Measurements from ENCODE around the gene SPATC1L. TPM values are rescaled to one million over a fixed set of nuclear protein-coding genes. Genes with fewer than 3 reads are reported as not detected.
"Not testable (repeated sequence)": the region's sequence is repeated elsewhere in the genome, so short reads cannot be mapped to it uniquely, and the experiment has no call there.

Gene SPATC1L
- polyA plus RNA-seq, 3 donors: 3.3 to 6.7 (median 5.8) TPM

- no peak overlapping the region for H3K27ac Mint-ChIP-seq
- WGBS (ENCODE audit: insufficient coverage): 93% methylated on average over 5 of the region's 8 CpGs
Observed at GRCh38 chr21:46203203-46203600, 18.9 kb upstream of the SPATC1L start.

GRCh38 chr21:46202592-46203202 lies 18.4 kb upstream of the SPATC1L start:
- Mint-ChIP-seq H3K9me3 (no peaks in the 10 kb centered on the region), H3K36me3 (peaks cover 40 to 45% of the 10 kb centered on the region in 2 donors), H3K4me3 (no peak overlapping the region), H3K4me1 (no peaks in the 10 kb centered on the region), H3K27me3 (ENCODE audit: low read depth in 3 of 3) (peaks cover 0 to 3% (median 0%) of the 10 kb centered on the region in 3 donors), H3K27ac (no peak overlapping the region)
- WGBS (ENCODE audit: insufficient coverage): 80% methylated on average over 1 of the region's 6 CpGs
- peaks cover 2 to 49% of the 10 kb centered on the region in 2 donors for H3K36me3 ChIP-seq (replicated peaks in 1 of 2; ENCODE audit: control insufficient read depth in 1 of 2, insufficient read depth in 2 of 2, low read length in 2 of 2)
- H3K9ac ChIP-seq (ENCODE audit: insufficient read depth, low read length, poor library complexity, severe bottlenecking): no peak overlapping the region
- no peak overlapping the region for H3K4me3 ChIP-seq (replicated peaks in 1 of 3; ENCODE audit: low read depth in 2 of 3, low read length in 3 of 3)
- TF ChIP-seq CTCF (IDR thresholded peaks at IDR 0.05): no peak
- H3K27me3 ChIP-seq (ENCODE audit: control insufficient read depth in 2 of 2, insufficient read depth in 2 of 2, low read length in 2 of 2): no peaks in the 10 kb centered on the region
- H4K20me1 ChIP-seq (ENCODE audit: insufficient read depth, low read length): no peaks in the 10 kb centered on the region
- intact Hi-C loops (cut with micrococcal nuclease): no loop called here
- H3K4me2 ChIP-seq (replicated peaks; ENCODE audit: extremely low read depth, low read length, poor library complexity, severe bottlenecking): no peak overlapping the region
- H3K4me1 ChIP-seq (ENCODE audit: control insufficient read depth in 1 of 2, insufficient read depth in 2 of 2, low read length in 2 of 2): no peaks in the 10 kb centered on the region
- H3K27ac ChIP-seq (ENCODE audit: low read depth in 1 of 2, low read length in 2 of 2): no peak overlapping the region
- no peak for DNase-seq
- H2AFZ ChIP-seq (ENCODE audit: insufficient read depth, low read depth, low read length, poor library complexity, severe bottlenecking): no peak overlapping the region
- no peaks in the 10 kb centered on the region for H3K79me2 ChIP-seq (ENCODE audit: insufficient read depth, low read length)
- H3K9me3 ChIP-seq (replicated peaks in 1 of 2; ENCODE audit: control insufficient read depth in 1 of 2, insufficient read depth in 1 of 2, low read length in 2 of 2): no peaks in the 10 kb centered on the region

More at GRCh38 chr21:46203203-46203600, 18.9 kb upstream of the SPATC1L start:
- Mint-ChIP-seq H3K36me3 (peaks cover 39 to 47% of the 10 kb centered on the region in 2 donors), H3K9me3 (no peaks in the 10 kb centered on the region), H3K4me3 (no peak overlapping the region), H3K27me3 (ENCODE audit: low read depth in 3 of 3) (peaks cover 0 to 3% (median 0%) of the 10 kb centered on the region in 3 donors), H3K4me1 (no peaks in the 10 kb centered on the region)
- Histone ChIP-seq H3K9me3 (replicated peaks in 1 of 2; ENCODE audit: control insufficient read depth in 1 of 2, insufficient read depth in 1 of 2, low read length in 2 of 2) (no peaks in the 10 kb centered on the region), H3K4me1 (ENCODE audit: control insufficient read depth in 1 of 2, insufficient read depth in 2 of 2, low read length in 2 of 2) (no peaks in the 10 kb centered on the region), H3K79me2 (ENCODE audit: insufficient read depth, low read length) (no peaks in the 10 kb centered on the region), H3K4me2 (replicated peaks; ENCODE audit: extremely low read depth, low read length, poor library complexity, severe bottlenecking) (no peak overlapping the region), H3K9ac (ENCODE audit: insufficient read depth, low read length, poor library complexity, severe bottlenecking) (no peak overlapping the region), H3K4me3 (replicated peaks in 1 of 3; ENCODE audit: low read depth in 2 of 3, low read length in 3 of 3) (no peak overlapping the region), H3K27ac (ENCODE audit: low read depth in 1 of 2, low read length in 2 of 2) (no peak overlapping the region), H3K36me3 (replicated peaks in 1 of 2; ENCODE audit: control insufficient read depth in 1 of 2, insufficient read depth in 2 of 2, low read length in 2 of 2) (peaks cover 2 to 49% of the 10 kb centered on the region in 2 donors), H2AFZ (ENCODE audit: insufficient read depth, low read depth, low read length, poor library complexity, severe bottlenecking) (no peak overlapping the region), H3K27me3 (ENCODE audit: control insufficient read depth in 2 of 2, insufficient read depth in 2 of 2, low read length in 2 of 2) (no peaks in the 10 kb centered on the region), H4K20me1 (ENCODE audit: insufficient read depth, low read length) (no peaks in the 10 kb centered on the region)
- no peak for TF ChIP-seq CTCF (IDR thresholded peaks at IDR 0.05)
- intact Hi-C loops (cut with micrococcal nuclease): no loop called here
- no peak for DNase-seq

GRCh38 chr21:46200877-46201803 lies 16.9 kb upstream of the SPATC1L start:
- H3K36me3 Mint-ChIP-seq: peaks cover 42 to 50% of the 10 kb centered on the region in 2 donors
- 100% methylated on average over 1 of the region's 8 CpGs for WGBS (ENCODE audit: insufficient coverage)

More at GRCh38 chr21:46200877-46201803, 16.9 kb upstream of the SPATC1L start:
- DNase-seq; H3K4me3 ChIP-seq (replicated peaks in 1 of 3; ENCODE audit: low read depth in 2 of 3, low read length in 3 of 3); H3K9ac ChIP-seq (ENCODE audit: insufficient read depth, low read length, poor library complexity, severe bottlenecking); intact Hi-C loops (cut with micrococcal nuclease); H4K20me1 ChIP-seq (ENCODE audit: insufficient read depth, low read length); H3K4me1 ChIP-seq (ENCODE audit: control insufficient read depth in 1 of 2, insufficient read depth in 2 of 2, low read length in 2 of 2); H3K9me3 Mint-ChIP-seq; H3K9me3 ChIP-seq (replicated peaks in 1 of 2; ENCODE audit: control insufficient read depth in 1 of 2, insufficient read depth in 1 of 2, low read length in 2 of 2); H3K4me1 Mint-ChIP-seq; H3K4me2 ChIP-seq (replicated peaks; ENCODE audit: extremely low read depth, low read length, poor library complexity, severe bottlenecking); H3K4me3 Mint-ChIP-seq; H3K27me3 Mint-ChIP-seq (ENCODE audit: low read depth in 3 of 3); H3K27ac ChIP-seq (ENCODE audit: low read depth in 1 of 2, low read length in 2 of 2); H2AFZ ChIP-seq (ENCODE audit: insufficient read depth, low read depth, low read length, poor library complexity, severe bottlenecking); H3K27me3 ChIP-seq (ENCODE audit: control insufficient read depth in 2 of 2, insufficient read depth in 2 of 2, low read length in 2 of 2); H3K79me2 ChIP-seq (ENCODE audit: insufficient read depth, low read length): not testable (repeated sequence)
- H3K36me3 ChIP-seq (replicated peaks in 1 of 2; ENCODE audit: control insufficient read depth in 1 of 2, insufficient read depth in 2 of 2, low read length in 2 of 2): peaks cover 5 to 48% of the 10 kb centered on the region in 2 donors
- H3K27ac Mint-ChIP-seq: peak overlapping the region in 2 of 7 donors; percentile 71 to 83

All from CD14-positive monocyte (primary cell).